ENCODE data around the gene CHMP4A. TPM values are rescaled to one million over a fixed set of nuclear protein-coding genes. Genes with fewer than 3 reads are reported as not detected.

Gene CHMP4A
- total RNA-seq, 1 experiment from 2014 or later, result 32.7 TPM

DNA sequence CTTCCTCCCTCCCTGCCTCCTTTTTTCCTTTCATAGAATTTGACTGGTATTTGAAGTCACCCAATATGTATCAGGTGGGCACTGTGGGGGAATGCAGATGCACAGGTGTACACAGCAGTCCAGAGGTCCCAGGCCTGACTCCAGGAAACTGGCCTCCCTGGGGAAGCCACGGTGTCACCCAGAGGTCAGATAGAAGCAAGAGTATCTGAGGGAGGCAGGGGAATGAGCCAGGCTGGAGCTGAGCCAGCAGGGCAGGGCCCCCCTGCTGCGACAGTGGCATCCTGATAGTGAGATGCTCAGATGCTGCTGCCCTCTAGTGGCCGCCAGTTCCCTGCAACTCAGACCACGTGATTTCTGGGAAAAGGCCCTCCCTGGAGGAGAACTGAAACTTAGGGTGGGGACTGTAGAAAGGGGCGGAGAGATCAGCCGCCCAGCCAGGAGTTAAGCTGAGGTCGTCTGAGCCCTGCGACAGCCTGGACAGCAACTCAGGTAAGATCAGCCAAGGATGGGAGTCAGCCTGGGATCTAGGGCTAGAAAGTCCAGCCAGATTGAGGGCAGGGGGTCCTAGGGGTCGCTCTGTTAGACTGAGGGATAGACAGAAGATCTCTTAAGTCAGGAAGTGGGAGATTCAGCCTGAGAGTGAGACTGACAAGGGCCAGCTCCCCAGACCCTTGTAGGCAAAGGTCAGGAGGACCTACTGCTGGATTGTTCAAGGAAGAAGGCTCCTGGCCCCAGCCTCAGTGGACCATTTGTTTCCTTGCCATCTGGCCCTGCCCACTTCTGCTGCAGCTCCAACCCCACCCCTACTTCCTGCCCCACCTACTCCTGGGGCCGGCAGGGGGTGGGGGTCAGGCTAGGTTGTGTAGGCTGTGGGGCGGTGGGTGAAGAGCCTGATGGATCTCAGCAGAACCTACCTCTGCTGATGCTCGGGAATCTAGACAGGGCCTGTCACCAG lies 52.2 kb downstream of the CHMP4A start, which contains the start of gene IRF9 (continued):
- TF ChIP-seq, protein P1, sequence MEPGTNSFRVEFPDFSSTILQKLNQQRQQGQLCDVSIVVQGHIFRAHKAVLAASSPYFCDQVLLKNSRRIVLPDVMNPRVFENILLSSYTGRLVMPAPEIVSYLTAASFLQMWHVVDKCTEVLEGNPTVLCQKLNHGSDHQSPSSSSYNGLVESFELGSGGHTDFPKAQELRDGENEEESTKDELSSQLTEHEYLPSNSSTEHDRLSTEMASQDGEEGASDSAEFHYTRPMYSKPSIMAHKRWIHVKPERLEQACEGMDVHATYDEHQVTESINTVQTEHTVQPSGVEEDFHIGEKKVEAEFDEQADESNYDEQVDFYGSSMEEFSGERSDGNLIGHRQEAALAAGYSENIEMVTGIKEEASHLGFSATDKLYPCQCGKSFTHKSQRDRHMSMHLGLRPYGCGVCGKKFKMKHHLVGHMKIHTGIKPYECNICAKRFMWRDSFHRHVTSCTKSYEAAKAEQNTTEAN (CRISPR knock-in tag; IDR thresholded peaks at IDR 0.05), result no peak
- TF ChIP-seq NFATC4 (CRISPR knock-in tag; IDR thresholded peaks at IDR 0.05) (0 out of 2 replicates have a peak, but pooled peaks have one; percentile 46), HMGXB4 (CRISPR knock-in tag; IDR thresholded peaks at IDR 0.05) (peak; percentile 78; the same call in 1 of the 2 replicates), ZNF671 (CRISPR knock-in tag; IDR thresholded peaks at IDR 0.05) (no peak), NFE2L1 (CRISPR knock-in tag; IDR thresholded peaks at IDR 0.05) (no peak), ZNF423 (CRISPR knock-in tag; IDR thresholded peaks at IDR 0.05) (no peak), SP1 (CRISPR knock-in tag; conservative IDR thresholded peaks at IDR 0.05) (0 out of 2 replicates have a peak, but pooled peaks have one; percentile 46), ZNF416 (CRISPR knock-in tag; IDR thresholded peaks at IDR 0.05) (no peak), IRF2 (CRISPR knock-in tag; IDR thresholded peaks at IDR 0.05; ENCODE audit: borderline replicate concordance, low read depth) (no peak), JUN (CRISPR knock-in tag; IDR thresholded peaks at IDR 0.05) (no peak), GABPB1 (CRISPR knock-in tag; IDR thresholded peaks at IDR 0.05) (peak; percentile 96), TEAD4 (CRISPR knock-in tag; IDR thresholded peaks at IDR 0.05) (no peak), GTF2I (CRISPR knock-in tag; conservative IDR thresholded peaks at IDR 0.05) (no peak), ATF2 (CRISPR knock-in tag; IDR thresholded peaks at IDR 0.05; ENCODE audit: borderline replicate concordance, low read depth) (no peak), ELF4 (CRISPR knock-in tag; IDR thresholded peaks at IDR 0.05; ENCODE audit: low read depth) (no peak), JAZF1 (CRISPR knock-in tag; IDR thresholded peaks at IDR 0.05) (no peak), USF1 (CRISPR knock-in tag; IDR thresholded peaks at IDR 0.05) (peak; percentile 95), CTCF (IDR thresholded peaks at IDR 0.05) (peak; percentile 91), E2F4 (CRISPR knock-in tag; IDR thresholded peaks at IDR 0.05; ENCODE audit: borderline replicate concordance, low read depth) (no peak)
- TF ChIP-seq, protein P2, sequence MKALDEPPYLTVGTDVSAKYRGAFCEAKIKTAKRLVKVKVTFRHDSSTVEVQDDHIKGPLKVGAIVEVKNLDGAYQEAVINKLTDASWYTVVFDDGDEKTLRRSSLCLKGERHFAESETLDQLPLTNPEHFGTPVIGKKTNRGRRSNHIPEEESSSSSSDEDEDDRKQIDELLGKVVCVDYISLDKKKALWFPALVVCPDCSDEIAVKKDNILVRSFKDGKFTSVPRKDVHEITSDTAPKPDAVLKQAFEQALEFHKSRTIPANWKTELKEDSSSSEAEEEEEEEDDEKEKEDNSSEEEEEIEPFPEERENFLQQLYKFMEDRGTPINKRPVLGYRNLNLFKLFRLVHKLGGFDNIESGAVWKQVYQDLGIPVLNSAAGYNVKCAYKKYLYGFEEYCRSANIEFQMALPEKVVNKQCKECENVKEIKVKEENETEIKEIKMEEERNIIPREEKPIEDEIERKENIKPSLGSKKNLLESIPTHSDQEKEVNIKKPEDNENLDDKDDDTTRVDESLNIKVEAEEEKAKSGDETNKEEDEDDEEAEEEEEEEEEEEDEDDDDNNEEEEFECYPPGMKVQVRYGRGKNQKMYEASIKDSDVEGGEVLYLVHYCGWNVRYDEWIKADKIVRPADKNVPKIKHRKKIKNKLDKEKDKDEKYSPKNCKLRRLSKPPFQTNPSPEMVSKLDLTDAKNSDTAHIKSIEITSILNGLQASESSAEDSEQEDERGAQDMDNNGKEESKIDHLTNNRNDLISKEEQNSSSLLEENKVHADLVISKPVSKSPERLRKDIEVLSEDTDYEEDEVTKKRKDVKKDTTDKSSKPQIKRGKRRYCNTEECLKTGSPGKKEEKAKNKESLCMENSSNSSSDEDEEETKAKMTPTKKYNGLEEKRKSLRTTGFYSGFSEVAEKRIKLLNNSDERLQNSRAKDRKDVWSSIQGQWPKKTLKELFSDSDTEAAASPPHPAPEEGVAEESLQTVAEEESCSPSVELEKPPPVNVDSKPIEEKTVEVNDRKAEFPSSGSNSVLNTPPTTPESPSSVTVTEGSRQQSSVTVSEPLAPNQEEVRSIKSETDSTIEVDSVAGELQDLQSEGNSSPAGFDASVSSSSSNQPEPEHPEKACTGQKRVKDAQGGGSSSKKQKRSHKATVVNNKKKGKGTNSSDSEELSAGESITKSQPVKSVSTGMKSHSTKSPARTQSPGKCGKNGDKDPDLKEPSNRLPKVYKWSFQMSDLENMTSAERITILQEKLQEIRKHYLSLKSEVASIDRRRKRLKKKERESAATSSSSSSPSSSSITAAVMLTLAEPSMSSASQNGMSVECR (CRISPR knock-in tag; IDR thresholded peaks at IDR 0.05; ENCODE audit: borderline replicate concordance), result no peak
- TF ChIP-seq, protein P3, sequence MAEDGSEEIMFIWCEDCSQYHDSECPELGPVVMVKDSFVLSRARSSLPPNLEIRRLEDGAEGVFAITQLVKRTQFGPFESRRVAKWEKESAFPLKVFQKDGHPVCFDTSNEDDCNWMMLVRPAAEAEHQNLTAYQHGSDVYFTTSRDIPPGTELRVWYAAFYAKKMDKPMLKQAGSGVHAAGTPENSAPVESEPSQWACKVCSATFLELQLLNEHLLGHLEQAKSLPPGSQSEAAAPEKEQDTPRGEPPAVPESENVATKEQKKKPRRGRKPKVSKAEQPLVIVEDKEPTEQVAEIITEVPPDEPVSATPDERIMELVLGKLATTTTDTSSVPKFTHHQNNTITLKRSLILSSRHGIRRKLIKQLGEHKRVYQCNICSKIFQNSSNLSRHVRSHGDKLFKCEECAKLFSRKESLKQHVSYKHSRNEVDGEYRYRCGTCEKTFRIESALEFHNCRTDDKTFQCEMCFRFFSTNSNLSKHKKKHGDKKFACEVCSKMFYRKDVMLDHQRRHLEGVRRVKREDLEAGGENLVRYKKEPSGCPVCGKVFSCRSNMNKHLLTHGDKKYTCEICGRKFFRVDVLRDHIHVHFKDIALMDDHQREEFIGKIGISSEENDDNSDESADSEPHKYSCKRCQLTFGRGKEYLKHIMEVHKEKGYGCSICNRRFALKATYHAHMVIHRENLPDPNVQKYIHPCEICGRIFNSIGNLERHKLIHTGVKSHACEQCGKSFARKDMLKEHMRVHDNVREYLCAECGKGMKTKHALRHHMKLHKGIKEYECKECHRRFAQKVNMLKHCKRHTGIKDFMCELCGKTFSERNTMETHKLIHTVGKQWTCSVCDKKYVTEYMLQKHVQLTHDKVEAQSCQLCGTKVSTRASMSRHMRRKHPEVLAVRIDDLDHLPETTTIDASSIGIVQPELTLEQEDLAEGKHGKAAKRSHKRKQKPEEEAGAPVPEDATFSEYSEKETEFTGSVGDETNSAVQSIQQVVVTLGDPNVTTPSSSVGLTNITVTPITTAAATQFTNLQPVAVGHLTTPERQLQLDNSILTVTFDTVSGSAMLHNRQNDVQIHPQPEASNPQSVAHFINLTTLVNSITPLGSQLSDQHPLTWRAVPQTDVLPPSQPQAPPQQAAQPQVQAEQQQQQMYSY (CRISPR knock-in tag; IDR thresholded peaks at IDR 0.05), result no peak
